C4-2B (cell line): ENCODE measurements around the gene MMS22L.

ENCODE experiments used
- CTCF ChIP-seq: fragments of 450-650 bp; conservative IDR thresholded peaks from 2 replicates; pipeline ENCODE4 v1.5.1; 2017; ENCODE audit warnings: mild to moderate bottlenecking
- ZFX ChIP-seq: fragments of 450-650 bp; IDR thresholded peaks from 2 replicates; pipeline ENCODE4 v1.6.1; 2017

- TF ChIP-seq CTCF (no peak), ZFX (no peak)
Observed at GRCh38 chr6:97120511-97120910, 162.5 kb downstream of the MMS22L start.
